Lower leg skin (tissue), 4 donors: ENCODE data around the gene RBM47. TPM values are rescaled to one million over a fixed set of nuclear protein-coding genes. Genes with fewer than 3 reads are reported as not detected.

Experiments
- DNase-seq, 2 donors: peaks; one replicate each; pipeline ENCODE4 v3.0.0-alpha.2; 2019; ENCODE audit warnings: low spot score in 2 of 2
- H3K4me3 ChIP-seq: fragments of 200-600 bp; sonication (generic); 2 replicates; pipeline ENCODE4 v1.5.1; 2017; ENCODE audit warnings: mild to moderate bottlenecking, low read depth; ENCODE audit not compliant: poor library complexity, severe bottlenecking
- CTCF ChIP-seq, 3 donors: fragments of 450-650 bp; IDR thresholded peaks; one replicate each; pipeline ENCODE4 v1.5.1; 2016; ENCODE audit warnings: antibody characterized with exemption in 3 of 3, mild to moderate bottlenecking in 3 of 3, moderate library complexity in 2 of 3
- POLR2A ChIP-seq, 2 donors: fragments of 450-650 bp; IDR thresholded peaks; one replicate each; pipeline ENCODE4 v1.6.1; 2016 to 2017; ENCODE audit warnings: antibody characterized with exemption in 2 of 2, mild to moderate bottlenecking in 1 of 2, moderate library complexity in 1 of 2
- WGBS, 2 donors: methylation state at CpG; one replicate each; pipeline ENCODE4 v1.1.5; 2018; 5-methylcytosine and 5-hydroxymethylcytosine counted together
- intact Hi-C: fragments of 100-400 bp; cut with DNase I; formaldehyde crosslinking; loops from one replicate; pipeline ENCODE4 v1.15.0; 2023; ENCODE audit warnings: low total_unique reads
- total RNA-seq, 4 donors: library from RNA; depleted of rRNA; stranded (reverse); fragments of >200 nt; gene quantifications; one replicate each; pipeline ENCODE4 v1.1.0, GENCODE V29; 2016

RBM47 gene
- total RNA-seq, 4 donors from 2014 or later = 38.4 to 73.8 (median 46.9) TPM

GRCh38 chr4:40473578-40474388, 155.9 kb downstream of the RBM47 start:
- 78 to 82% methylated on average over 9 of the region's 9 CpGs for WGBS, 2 donors
- no peak for DNase-seq
- intact Hi-C loops = no loop called here
- no peak for TF ChIP-seq POLR2A (IDR thresholded peaks at IDR 0.05)
- TF ChIP-seq CTCF (IDR thresholded peaks at IDR 0.05) = no peak
- H3K4me3 ChIP-seq = no peak overlapping the region

- WGBS, 2 donors = 54 to 56% methylated on average over 3 of the region's 3 CpGs
- TF ChIP-seq POLR2A (IDR thresholded peaks at IDR 0.05) (no peak), CTCF (IDR thresholded peaks at IDR 0.05) (no peak)
- no peak for DNase-seq
- no peak overlapping the region for H3K4me3 ChIP-seq
- intact Hi-C loops = no loop called here
Measured at GRCh38 chr4:40471923-40472322, 157.7 kb downstream of the RBM47 start.

GRCh38 chr4:40466789-40467188, 162.9 kb downstream of the RBM47 start:
- intact Hi-C loops = no loop called here
- H3K4me3 ChIP-seq = no peak overlapping the region
- no peak for DNase-seq
- no peak for TF ChIP-seq POLR2A (IDR thresholded peaks at IDR 0.05)
- no peak for TF ChIP-seq CTCF (IDR thresholded peaks at IDR 0.05)
- 87% methylated on average over 1 of the region's 1 CpG for WGBS, 2 donors

GRCh38 chr4:40462326-40462725, 167.3 kb downstream of the RBM47 start:
- WGBS, 2 donors = 40 to 46% methylated on average over 5 of the region's 5 CpGs
- TF ChIP-seq POLR2A (IDR thresholded peaks at IDR 0.05) = no peak
- H3K4me3 ChIP-seq = no peak overlapping the region
- intact Hi-C loops = no loop called here
- no peak for DNase-seq

GRCh38 chr4:40461879-40462278, 167.8 kb downstream of the RBM47 start:
- no peak overlapping the region for H3K4me3 ChIP-seq
- intact Hi-C loops = no loop called here
- TF ChIP-seq CTCF (IDR thresholded peaks at IDR 0.05) = no peak
- TF ChIP-seq POLR2A (IDR thresholded peaks at IDR 0.05) = no peak
- 85 to 93% methylated on average over 7 of the region's 7 CpGs for WGBS, 2 donors
- no peak for DNase-seq

- intact Hi-C loops = no loop called here
Measured at GRCh38 chr4:40461062-40461461, 168.6 kb downstream of the RBM47 start.

More at GRCh38 chr4:40461062-40461461, 168.6 kb downstream of the RBM47 start:
- no peak overlapping the region for H3K4me3 ChIP-seq
- DNase-seq = no peak
- no peak for TF ChIP-seq POLR2A (IDR thresholded peaks at IDR 0.05)
- TF ChIP-seq CTCF (IDR thresholded peaks at IDR 0.05) = no peak
- 83 to 86% methylated on average over 4 of the region's 4 CpGs for WGBS, 2 donors
